ENCODE measurements around the gene GABPB1.

Gene GABPB1

GRCh38 chr15:50345298-50345697, 9.7 kb downstream of the GABPB1 start:
- no peak overlapping the region for H3K27ac ChIP-seq (ENCODE audit: low read depth, low read length)
- peaks cover 0 to 16% (median 11%) of the 10 kb centered on the region in 5 donors for H3K4me1 ChIP-seq (ENCODE audit: control insufficient read depth in 5 of 5, insufficient read depth in 5 of 5, low read length in 5 of 5)
- no peaks in the 10 kb centered on the region for H3K9me3 ChIP-seq (ENCODE audit: control insufficient read depth in 5 of 5, low read length in 5 of 5)
- no peak overlapping the region for H3K9ac ChIP-seq (ENCODE audit: low read length in 5 of 5)
- no peak overlapping the region for H3K4me3 ChIP-seq (ENCODE audit: low read depth in 1 of 5, low read length in 5 of 5)
- H3K36me3 ChIP-seq (ENCODE audit: control insufficient read depth in 5 of 5, insufficient read depth in 5 of 5, low read length in 5 of 5): no peaks in the 10 kb centered on the region
- no peaks in the 10 kb centered on the region for H3K27me3 ChIP-seq (ENCODE audit: control insufficient read depth in 5 of 5, insufficient read depth in 4 of 5, low read length in 5 of 5)

GRCh38 chr15:50344006-50344464, 11.0 kb downstream of the GABPB1 start:
- peaks cover 0 to 6% (median 3%) of the 10 kb centered on the region in 5 donors for H3K4me1 ChIP-seq (ENCODE audit: control insufficient read depth in 5 of 5, insufficient read depth in 5 of 5, low read length in 5 of 5)
- peaks cover 0 to 2% (median 0%) of the 10 kb centered on the region in 5 donors for H3K36me3 ChIP-seq (ENCODE audit: control insufficient read depth in 5 of 5, insufficient read depth in 5 of 5, low read length in 5 of 5)
- H3K27ac ChIP-seq (ENCODE audit: low read depth, low read length): no peak overlapping the region
- H3K4me3 ChIP-seq (ENCODE audit: low read depth in 1 of 5, low read length in 5 of 5): no peak overlapping the region
- no peaks in the 10 kb centered on the region for H3K9me3 ChIP-seq (ENCODE audit: control insufficient read depth in 5 of 5, low read length in 5 of 5)
- H3K9ac ChIP-seq (ENCODE audit: low read length in 5 of 5): no peak overlapping the region
- no peaks in the 10 kb centered on the region for H3K27me3 ChIP-seq (ENCODE audit: control insufficient read depth in 5 of 5, insufficient read depth in 4 of 5, low read length in 5 of 5)

- Histone ChIP-seq H3K27ac (ENCODE audit: low read depth, low read length) (no peak overlapping the region), H3K9ac (ENCODE audit: low read length in 5 of 5) (no peak overlapping the region), H3K36me3 (ENCODE audit: control insufficient read depth in 5 of 5, insufficient read depth in 5 of 5, low read length in 5 of 5) (peaks cover 0 to 4% (median 0%) of the 10 kb centered on the region in 5 donors), H3K4me1 (ENCODE audit: control insufficient read depth in 5 of 5, insufficient read depth in 5 of 5, low read length in 5 of 5) (peaks cover 0 to 5% (median 0%) of the 10 kb centered on the region in 5 donors), H3K4me3 (ENCODE audit: low read depth in 1 of 5, low read length in 5 of 5) (no peak overlapping the region), H3K27me3 (ENCODE audit: control insufficient read depth in 5 of 5, insufficient read depth in 4 of 5, low read length in 5 of 5) (no peaks in the 10 kb centered on the region), H3K9me3 (ENCODE audit: control insufficient read depth in 5 of 5, low read length in 5 of 5) (no peaks in the 10 kb centered on the region)
Observed at GRCh38 chr15:50341616-50342136, 13.3 kb downstream of the GABPB1 start.

- Histone ChIP-seq H3K9ac (ENCODE audit: low read length in 5 of 5) (no peak overlapping the region), H3K4me3 (ENCODE audit: low read depth in 1 of 5, low read length in 5 of 5) (no peak overlapping the region), H3K27me3 (ENCODE audit: control insufficient read depth in 5 of 5, insufficient read depth in 4 of 5, low read length in 5 of 5) (no peaks in the 10 kb centered on the region), H3K9me3 (ENCODE audit: control insufficient read depth in 5 of 5, low read length in 5 of 5) (no peaks in the 10 kb centered on the region), H3K4me1 (ENCODE audit: control insufficient read depth in 5 of 5, insufficient read depth in 5 of 5, low read length in 5 of 5) (no peaks in the 10 kb centered on the region), H3K36me3 (ENCODE audit: control insufficient read depth in 5 of 5, insufficient read depth in 5 of 5, low read length in 5 of 5) (peaks cover 0 to 4% (median 0%) of the 10 kb centered on the region in 5 donors), H3K27ac (ENCODE audit: low read depth, low read length) (no peak overlapping the region)
Observed at GRCh38 chr15:50340416-50340815, 14.6 kb downstream of the GABPB1 start.

- Histone ChIP-seq H3K27ac (ENCODE audit: low read depth, low read length) (no peak overlapping the region), H3K27me3 (ENCODE audit: control insufficient read depth in 5 of 5, insufficient read depth in 4 of 5, low read length in 5 of 5) (no peaks in the 10 kb centered on the region), H3K36me3 (ENCODE audit: control insufficient read depth in 5 of 5, insufficient read depth in 5 of 5, low read length in 5 of 5) (peaks cover 0 to 4% (median 0%) of the 10 kb centered on the region in 5 donors), H3K9me3 (ENCODE audit: control insufficient read depth in 5 of 5, low read length in 5 of 5) (no peaks in the 10 kb centered on the region), H3K4me1 (ENCODE audit: control insufficient read depth in 5 of 5, insufficient read depth in 5 of 5, low read length in 5 of 5) (no peaks in the 10 kb centered on the region), H3K9ac (ENCODE audit: low read length in 5 of 5) (no peak overlapping the region), H3K4me3 (ENCODE audit: low read depth in 1 of 5, low read length in 5 of 5) (no peak overlapping the region)
Observed at GRCh38 chr15:50339717-50340116, 15.3 kb downstream of the GABPB1 start.

GRCh38 chr15:50335251-50335650, 19.7 kb downstream of the GABPB1 start:
- Histone ChIP-seq H3K36me3 (ENCODE audit: control insufficient read depth in 5 of 5, insufficient read depth in 5 of 5, low read length in 5 of 5) (peaks cover 0 to 5% (median 3%) of the 10 kb centered on the region in 5 donors), H3K4me1 (ENCODE audit: control insufficient read depth in 5 of 5, insufficient read depth in 5 of 5, low read length in 5 of 5) (no peaks in the 10 kb centered on the region), H3K27ac (ENCODE audit: low read depth, low read length) (no peak overlapping the region), H3K4me3 (ENCODE audit: low read depth in 1 of 5, low read length in 5 of 5) (no peak overlapping the region), H3K27me3 (ENCODE audit: control insufficient read depth in 5 of 5, insufficient read depth in 4 of 5, low read length in 5 of 5) (no peaks in the 10 kb centered on the region), H3K9ac (ENCODE audit: low read length in 5 of 5) (no peak overlapping the region), H3K9me3 (ENCODE audit: control insufficient read depth in 5 of 5, low read length in 5 of 5) (no peaks in the 10 kb centered on the region)

- H3K27ac ChIP-seq (ENCODE audit: low read depth, low read length): no peak overlapping the region
- no peaks in the 10 kb centered on the region for H3K4me1 ChIP-seq (ENCODE audit: control insufficient read depth in 5 of 5, insufficient read depth in 5 of 5, low read length in 5 of 5)
- peaks cover 0 to 5% (median 3%) of the 10 kb centered on the region in 5 donors for H3K36me3 ChIP-seq (ENCODE audit: control insufficient read depth in 5 of 5, insufficient read depth in 5 of 5, low read length in 5 of 5)
- no peak overlapping the region for H3K4me3 ChIP-seq (ENCODE audit: low read depth in 1 of 5, low read length in 5 of 5)
- H3K9me3 ChIP-seq (ENCODE audit: control insufficient read depth in 5 of 5, low read length in 5 of 5): no peaks in the 10 kb centered on the region
- no peak overlapping the region for H3K9ac ChIP-seq (ENCODE audit: low read length in 5 of 5)
- H3K27me3 ChIP-seq (ENCODE audit: control insufficient read depth in 5 of 5, insufficient read depth in 4 of 5, low read length in 5 of 5): no peaks in the 10 kb centered on the region
Observed at GRCh38 chr15:50333229-50333628, 21.8 kb downstream of the GABPB1 start.

- Histone ChIP-seq H3K9me3 (ENCODE audit: control insufficient read depth in 5 of 5, low read length in 5 of 5) (no peaks in the 10 kb centered on the region), H3K4me1 (ENCODE audit: control insufficient read depth in 5 of 5, insufficient read depth in 5 of 5, low read length in 5 of 5) (no peaks in the 10 kb centered on the region), H3K36me3 (ENCODE audit: control insufficient read depth in 5 of 5, insufficient read depth in 5 of 5, low read length in 5 of 5) (peaks cover 0 to 5% (median 0%) of the 10 kb centered on the region in 5 donors), H3K9ac (ENCODE audit: low read length in 5 of 5) (no peak overlapping the region), H3K4me3 (ENCODE audit: low read depth in 1 of 5, low read length in 5 of 5) (no peak overlapping the region), H3K27me3 (ENCODE audit: control insufficient read depth in 5 of 5, insufficient read depth in 4 of 5, low read length in 5 of 5) (no peaks in the 10 kb centered on the region), H3K27ac (ENCODE audit: low read depth, low read length) (no peak overlapping the region)
Observed at GRCh38 chr15:50330921-50331320, 24.1 kb downstream of the GABPB1 start.

GRCh38 chr15:50328116-50328515, 26.9 kb downstream of the GABPB1 start:
- Histone ChIP-seq H3K36me3 (ENCODE audit: control insufficient read depth in 5 of 5, insufficient read depth in 5 of 5, low read length in 5 of 5) (peaks cover 0 to 5% (median 0%) of the 10 kb centered on the region in 5 donors), H3K9me3 (ENCODE audit: control insufficient read depth in 5 of 5, low read length in 5 of 5) (no peaks in the 10 kb centered on the region), H3K27me3 (ENCODE audit: control insufficient read depth in 5 of 5, insufficient read depth in 4 of 5, low read length in 5 of 5) (no peaks in the 10 kb centered on the region), H3K9ac (ENCODE audit: low read length in 5 of 5) (no peak overlapping the region), H3K27ac (ENCODE audit: low read depth, low read length) (no peak overlapping the region), H3K4me3 (ENCODE audit: low read depth in 1 of 5, low read length in 5 of 5) (no peak overlapping the region), H3K4me1 (ENCODE audit: control insufficient read depth in 5 of 5, insufficient read depth in 5 of 5, low read length in 5 of 5) (no peaks in the 10 kb centered on the region)

- H3K9me3 ChIP-seq (ENCODE audit: control insufficient read depth in 5 of 5, low read length in 5 of 5): no peaks in the 10 kb centered on the region
- H3K36me3 ChIP-seq (ENCODE audit: control insufficient read depth in 5 of 5, insufficient read depth in 5 of 5, low read length in 5 of 5): no peaks in the 10 kb centered on the region
- H3K9ac ChIP-seq (ENCODE audit: low read length in 5 of 5): no peak overlapping the region
- peaks cover 0 to 2% (median 0%) of the 10 kb centered on the region in 5 donors for H3K4me1 ChIP-seq (ENCODE audit: control insufficient read depth in 5 of 5, insufficient read depth in 5 of 5, low read length in 5 of 5)
- no peaks in the 10 kb centered on the region for H3K27me3 ChIP-seq (ENCODE audit: control insufficient read depth in 5 of 5, insufficient read depth in 4 of 5, low read length in 5 of 5)
- no peak overlapping the region for H3K4me3 ChIP-seq (ENCODE audit: low read depth in 1 of 5, low read length in 5 of 5)
- H3K27ac ChIP-seq (ENCODE audit: low read depth, low read length): no peak overlapping the region
Observed at GRCh38 chr15:50321680-50322210, 33.3 kb downstream of the GABPB1 start.

Data from subcutaneous abdominal adipose tissue (tissue), 5 donors.